ENCODE results near the gene UBR2. TPM values are rescaled to one million over a fixed set of nuclear protein-coding genes. Genes with fewer than 3 reads are reported as not detected.

UBR2 gene
- total and polyA plus RNA-seq, 2 donors (not counting 1 experiment from before 2014, with no cell fraction given), result 17.9 to 34.7 TPM

GRCh38 chr6:42545226-42545773 is 18.5 kb upstream of the UBR2 start:
- Histone ChIP-seq H3K9ac (ENCODE audit: insufficient read depth, low read length) (no peak overlapping the region), H2AFZ (ENCODE audit: low read length) (no peak overlapping the region), H3K4me2 (ENCODE audit: extremely low read depth, insufficient read depth, low read length) (no peak overlapping the region), H3K4me1 (ENCODE audit: control insufficient read depth, extremely low read depth, insufficient read depth, low read length) (no peaks in the 10 kb centered on the region), H3K36me3 (ENCODE audit: control insufficient read depth, insufficient read depth, low read length) (no peaks in the 10 kb centered on the region), H3K9me3 (ENCODE audit: control insufficient read depth, insufficient read depth, low read depth, low read length) (no peaks in the 10 kb centered on the region), H3K79me2 (ENCODE audit: control insufficient read depth, insufficient read depth, low read length) (no peaks in the 10 kb centered on the region), H3K27ac (ENCODE audit: insufficient read depth, low read length) (no peak overlapping the region), H4K20me1 (ENCODE audit: control insufficient read depth, extremely low read depth, insufficient read depth, low read length) (no peaks in the 10 kb centered on the region), H3K4me3 (replicated peaks in 1 of 4; ENCODE audit: control extremely low read depth in 1 of 4, insufficient read depth in 1 of 4, low read depth in 3 of 4, low read length in 4 of 4) (no peak overlapping the region), H3K27me3 (ENCODE audit: control insufficient read depth, insufficient read depth, low read length) (no peaks in the 10 kb centered on the region)
- TF ChIP-seq CTCF (conservative IDR thresholded peaks at IDR 0.05 in 1 of 2, IDR thresholded peaks at IDR 0.05 in 1 of 2; ENCODE audit: low read depth in 1 of 2, low read length in 2 of 2) (no peak), EZH2 (IDR thresholded peaks at IDR 0.05; ENCODE audit: low read length, missing control alignments) (no peak)
- DNase-seq (ENCODE audit: low read depth in 2 of 2), result no peak

- peak; percentile 96 for TF ChIP-seq CTCF (conservative IDR thresholded peaks at IDR 0.05 in 1 of 2, IDR thresholded peaks at IDR 0.05 in 1 of 2; ENCODE audit: low read depth in 1 of 2, low read length in 2 of 2)
- no peak for TF ChIP-seq EZH2 (IDR thresholded peaks at IDR 0.05; ENCODE audit: low read length, missing control alignments)
- H3K27ac ChIP-seq (ENCODE audit: insufficient read depth, low read length), result peak overlapping the region; percentile 52
- no peaks in the 10 kb centered on the region for H3K4me1 ChIP-seq (ENCODE audit: control insufficient read depth, extremely low read depth, insufficient read depth, low read length)
- no peaks in the 10 kb centered on the region for H3K36me3 ChIP-seq (ENCODE audit: control insufficient read depth, insufficient read depth, low read length)
- peak overlapping the region; percentile 99 for H2AFZ ChIP-seq (ENCODE audit: low read length)
- H3K27me3 ChIP-seq (ENCODE audit: control insufficient read depth, insufficient read depth, low read length), result no peaks in the 10 kb centered on the region
- H3K9ac ChIP-seq (ENCODE audit: insufficient read depth, low read length), result no peak overlapping the region
- H3K4me3 ChIP-seq (replicated peaks in 1 of 4; ENCODE audit: control extremely low read depth in 1 of 4, insufficient read depth in 1 of 4, low read depth in 3 of 4, low read length in 4 of 4), result peak overlapping the region; percentile 46 to 92 (median 60)
- H3K4me2 ChIP-seq (ENCODE audit: extremely low read depth, insufficient read depth, low read length), result peak overlapping the region; percentile 90
- no peaks in the 10 kb centered on the region for H3K9me3 ChIP-seq (ENCODE audit: control insufficient read depth, insufficient read depth, low read depth, low read length)
- peak; percentile 73 to 80 for DNase-seq (ENCODE audit: low read depth in 2 of 2)
- no peaks in the 10 kb centered on the region for H3K79me2 ChIP-seq (ENCODE audit: control insufficient read depth, insufficient read depth, low read length)
- H4K20me1 ChIP-seq (ENCODE audit: control insufficient read depth, extremely low read depth, insufficient read depth, low read length), result no peaks in the 10 kb centered on the region
Observed at GRCh38 chr6:42547407-42548329, 16.2 kb upstream of the UBR2 start.

GRCh38 chr6:42550277-42550676 is 13.6 kb upstream of the UBR2 start:
- H3K4me2 ChIP-seq (ENCODE audit: extremely low read depth, insufficient read depth, low read length), result no peak overlapping the region
- no peaks in the 10 kb centered on the region for H4K20me1 ChIP-seq (ENCODE audit: control insufficient read depth, extremely low read depth, insufficient read depth, low read length)
- no peaks in the 10 kb centered on the region for H3K4me1 ChIP-seq (ENCODE audit: control insufficient read depth, extremely low read depth, insufficient read depth, low read length)
- no peak for TF ChIP-seq EZH2 (IDR thresholded peaks at IDR 0.05; ENCODE audit: low read length, missing control alignments)
- TF ChIP-seq CTCF (conservative IDR thresholded peaks at IDR 0.05 in 1 of 2, IDR thresholded peaks at IDR 0.05 in 1 of 2; ENCODE audit: low read depth in 1 of 2, low read length in 2 of 2), result no peak
- H3K4me3 ChIP-seq (replicated peaks in 1 of 4; ENCODE audit: control extremely low read depth in 1 of 4, insufficient read depth in 1 of 4, low read depth in 3 of 4, low read length in 4 of 4), result no peak overlapping the region
- H3K9ac ChIP-seq (ENCODE audit: insufficient read depth, low read length), result no peak overlapping the region
- H3K9me3 ChIP-seq (ENCODE audit: control insufficient read depth, insufficient read depth, low read depth, low read length), result no peaks in the 10 kb centered on the region
- H3K27ac ChIP-seq (ENCODE audit: insufficient read depth, low read length), result no peak overlapping the region
- H3K79me2 ChIP-seq (ENCODE audit: control insufficient read depth, insufficient read depth, low read length), result no peaks in the 10 kb centered on the region
- DNase-seq (ENCODE audit: low read depth in 2 of 2), result peak in 1 of 2 donors; percentile 62
- H3K36me3 ChIP-seq (ENCODE audit: control insufficient read depth, insufficient read depth, low read length), result no peaks in the 10 kb centered on the region
- H2AFZ ChIP-seq (ENCODE audit: low read length), result no peak overlapping the region
- no peaks in the 10 kb centered on the region for H3K27me3 ChIP-seq (ENCODE audit: control insufficient read depth, insufficient read depth, low read length)

Measured in fibroblast of lung (primary cell).